H1 (cell line): ENCODE data around the gene GRIA2. TPM values are rescaled to one million over a fixed set of nuclear protein-coding genes. Genes with fewer than 3 reads are reported as not detected.

Experiments
- CTCF ChIA-PET: fragments of 300-600 bp; sonication (Branson Sonifier 250); formaldehyde crosslinking; loops from one replicate; lab custom pipeline; 2021; ENCODE audit not compliant: partially characterized antibody; lab: Charles Lee
- POLR2A ChIA-PET: fragments of 300-600 bp; sonication (Branson Sonifier 250); formaldehyde crosslinking; loops from one replicate; lab custom pipeline; 2021; ENCODE audit warnings: inconsistent platforms; ENCODE audit not compliant: partially characterized antibody; lab: Charles Lee
- DNase-seq, 2 experiments: peaks; one replicate each; pipeline versions ENCODE4 v3.0.0 to v3.0.0-alpha.2; 2010 to 2022; ENCODE audit warnings: low spot score in 2 of 2, low read depth in 1 of 2, mixed read lengths in 1 of 2
- FAIRE-seq: peaks from 2 replicates; lab custom pipeline; 2011; peaks lifted over from hg19 to GRCh38; lab: Jason Lieb, UNC
- H2AFZ ChIP-seq: 2 replicates; pipeline ENCODE4 v1.8.1; 2012; ENCODE audit warnings: low read length, inconsistent platforms
- H2AK5ac ChIP-seq: 2 replicates; pipeline ENCODE4 v1.6.1; 2013; ENCODE audit warnings: low read depth, low read length
- H2BK120ac ChIP-seq: replicated peaks from 2 replicates; pipeline ENCODE3; 2013; ENCODE audit warnings: low read depth, low read length, inconsistent platforms
- H2BK12ac ChIP-seq: 2 replicates; pipeline ENCODE4 v1.6.1; 2013; ENCODE audit warnings: low read depth, low read length
- H2BK15ac ChIP-seq: 2 replicates; pipeline ENCODE4 v1.6.1; 2013; ENCODE audit warnings: low read length
- H2BK20ac ChIP-seq: 2 replicates; pipeline ENCODE4 v1.6.1; 2013; ENCODE audit warnings: low read length
- H2BK5ac ChIP-seq: 2 replicates; pipeline ENCODE4 v1.6.1; 2013; ENCODE audit warnings: low read depth, low read length
- H3K14ac ChIP-seq: 2 replicates; pipeline ENCODE4 v1.6.1; 2013; ENCODE audit warnings: inconsistent platforms; ENCODE audit not compliant: insufficient read length
- H3K18ac ChIP-seq: 2 replicates; pipeline ENCODE4 v1.6.1; 2013; ENCODE audit warnings: low read length; ENCODE audit errors: extremely low read depth
- H3K23ac ChIP-seq: 2 replicates; pipeline ENCODE4 v1.6.1; 2013; ENCODE audit warnings: inconsistent platforms; ENCODE audit not compliant: insufficient read length
- H3K23me2 ChIP-seq: 2 replicates; pipeline ENCODE4 v1.6.1; 2013; ENCODE audit warnings: low read depth, low read length
- H3K27ac ChIP-seq: 2 replicates; pipeline ENCODE4 v1.6.1; 2011; ENCODE audit warnings: low read depth, low read length, inconsistent platforms
- H3K27me3 ChIP-seq, 4 experiments: replicated peaks in 1 of 4; 1 replicate in 1 of 4; 2 replicates in 3 of 4; pipeline versions ENCODE4 v1.6.1 to v1.8.1; 2011 to 2013; ENCODE audit warnings: low read length in 3 of 4, mild to moderate bottlenecking in 3 of 4, inconsistent platforms in 2 of 4, mixed read lengths in 2 of 4, moderate library complexity in 1 of 4; ENCODE audit not compliant: control insufficient read depth in 3 of 4, insufficient read depth in 3 of 4; ENCODE audit errors: extremely low read depth in 1 of 4
- H3K36me3 ChIP-seq, 4 experiments: 2 replicates each; pipeline versions ENCODE4 v1.6.1 to v1.8.1; 2011 to 2013; ENCODE audit warnings: mild to moderate bottlenecking in 4 of 4, low read length in 3 of 4, moderate library complexity in 2 of 4, control low read depth in 1 of 4, inconsistent platforms in 1 of 4; ENCODE audit not compliant: insufficient read depth in 4 of 4, control insufficient read depth in 2 of 4
- H3K4ac ChIP-seq: replicated peaks from 2 replicates; pipeline ENCODE3; 2013; ENCODE audit warnings: low read length, low read depth, mixed read lengths, inconsistent platforms; ENCODE audit not compliant: insufficient read length
- H3K4me1 ChIP-seq, 4 experiments: replicated peaks in 1 of 4; 1 replicate in 1 of 4; 2 replicates in 3 of 4; pipeline versions ENCODE4 v1.6.1 to v1.8.1; 2011 to 2013; ENCODE audit warnings: low read length in 3 of 4, inconsistent platforms in 2 of 4, mixed read lengths in 1 of 4; ENCODE audit not compliant: insufficient read depth in 4 of 4, control insufficient read depth in 3 of 4
- H3K4me2 ChIP-seq, 2 experiments: 2 replicates each; pipeline versions ENCODE4 v1.6.1 to v1.8.1; 2011 to 2013; ENCODE audit warnings: low read depth in 2 of 2, low read length in 2 of 2, control low read depth in 1 of 2, inconsistent platforms in 1 of 2, mild to moderate bottlenecking in 1 of 2; ENCODE audit not compliant: insufficient read depth in 1 of 2
- H3K4me3 ChIP-seq, 4 experiments: fragments of 200-600, 300-600 bp in 1 of 4; sonication (generic), shearing (Covaris generic), sonication (Bioruptor Twin) in 1 of 4; 2 replicates each; pipeline versions ENCODE4 v1.5.1 to v1.8.1; 2011 to 2016; ENCODE audit warnings: low read length in 4 of 4, low read depth in 3 of 4, control low read depth in 2 of 4, inconsistent platforms in 2 of 4, mild to moderate bottlenecking in 2 of 4, mixed read lengths in 1 of 4, moderate library complexity in 1 of 4; ENCODE audit not compliant: insufficient read depth in 2 of 4; ENCODE audit errors: extremely low read depth in 1 of 4
- H3K56ac ChIP-seq: replicated peaks from 2 replicates; pipeline ENCODE3; 2013; ENCODE audit warnings: low read depth, mild to moderate bottlenecking, mixed read lengths, low read length, inconsistent platforms; ENCODE audit not compliant: insufficient read length
- H3K79me1 ChIP-seq: 2 replicates; pipeline ENCODE4 v1.6.1; 2013; ENCODE audit warnings: low read depth, low read length, control low read depth
- H3K79me2 ChIP-seq, 2 experiments: 2 replicates each; pipeline versions ENCODE4 v1.6.1 to v1.8.1; 2012 to 2013; ENCODE audit warnings: low read length in 2 of 2, mild to moderate bottlenecking in 2 of 2, inconsistent platforms in 1 of 2; ENCODE audit not compliant: insufficient read depth in 2 of 2, control insufficient read depth in 1 of 2
- H3K9ac ChIP-seq, 4 experiments: replicated peaks in 1 of 4; 1 replicate in 1 of 4; 2 replicates in 3 of 4; pipeline versions ENCODE4 v1.6.1 to v1.8.1; 2011 to 2013; ENCODE audit warnings: low read depth in 3 of 4, low read length in 3 of 4, control low read depth in 2 of 4, mild to moderate bottlenecking in 2 of 4, moderate library complexity in 2 of 4, inconsistent platforms in 1 of 4; ENCODE audit errors: extremely low read depth in 1 of 4
- H3K9me3 ChIP-seq, 2 experiments: 2 replicates each; pipeline versions ENCODE4 v1.6.1 to v1.8.1; 2012 to 2013; ENCODE audit warnings: mild to moderate bottlenecking in 2 of 2, moderate library complexity in 2 of 2, control low read depth in 1 of 2, inconsistent platforms in 1 of 2, low read depth in 1 of 2, low read length in 1 of 2, mixed read lengths in 1 of 2; ENCODE audit not compliant: insufficient read depth in 2 of 2
- H4K20me1 ChIP-seq, 2 experiments: replicated peaks in 1 of 2; 2 replicates each; pipeline versions ENCODE3 to v1.8.1; 2011 to 2013; ENCODE audit warnings: inconsistent platforms in 2 of 2, low read length in 2 of 2, mild to moderate bottlenecking in 1 of 2; ENCODE audit not compliant: insufficient read depth in 2 of 2, control insufficient read depth in 1 of 2
- H4K5ac ChIP-seq: 2 replicates; pipeline ENCODE4 v1.6.1; 2013; ENCODE audit warnings: low read length, low read depth, mixed read lengths, inconsistent platforms; ENCODE audit not compliant: insufficient read length
- H4K8ac ChIP-seq: 2 replicates; pipeline ENCODE4 v1.8.0; 2013; ENCODE audit warnings: mild to moderate bottlenecking, moderate library complexity, low read length, inconsistent platforms; ENCODE audit not compliant: insufficient read depth; ENCODE audit errors: extremely low read depth
- H4K91ac ChIP-seq: replicated peaks from 2 replicates; pipeline ENCODE3; 2013; ENCODE audit warnings: low read length, mixed read lengths, inconsistent platforms; ENCODE audit not compliant: insufficient read length
- MAFK ChIP-seq: IDR thresholded peaks from 2 replicates; pipeline ENCODE4 v1.6.1; 2012; ENCODE audit warnings: low read depth, mild to moderate bottlenecking, improper control_type of control experiment, low read length
- RNF2 ChIP-seq: fragments of 200-900, 300-1000 bp; sonication (generic); IDR thresholded peaks from 2 replicates; pipeline ENCODE4 v1.7.1; 2016; ENCODE audit warnings: borderline replicate concordance, low read depth, mild to moderate bottlenecking, antibody characterized with exemption, low read length; ENCODE audit not compliant: poor library complexity, severe bottlenecking; ENCODE audit errors: missing control alignments
- YY1 ChIP-seq: IDR thresholded peaks from 2 replicates; pipeline ENCODE4 v1.6.1; 2011; ENCODE audit warnings: low read depth, mild to moderate bottlenecking, low read length
- polyA plus RNA-seq, 7 experiments: library from polyadenylated mRNA; depleted of rRNA in 3 of 7; stranded (reverse) in 5 of 7; unstranded in 2 of 7; fragments of >200 nt in 5 of 7; fragments of 200-250 nt in 2 of 7; gene quantifications; 1 replicate in 5 of 7; 2 replicates in 1 of 7; 4 replicates in 1 of 7; pipeline versions ENCODE4 v1.2.1 to v1.2.3, GENCODE V29; 2011 to 2013; ENCODE audit warnings: missing spikeins in 2 of 7, mixed read lengths in 2 of 7
- total RNA-seq: library from RNA; stranded (reverse); fragmentation: NEBNext Ultra II Directional; extraction: Animal tissue kit (Norgen Biotek cat#: 25700); gene quantifications from 2 replicates; pipeline ENCODE4 v1.2.1, GENCODE V29; 2021

The GRIA2 gene
- total and polyA plus RNA-seq, 2 of the 8 experiments (the other 6 are each of a cell fraction or from before 2014, with no cell fraction given) = not detected

DNA sequence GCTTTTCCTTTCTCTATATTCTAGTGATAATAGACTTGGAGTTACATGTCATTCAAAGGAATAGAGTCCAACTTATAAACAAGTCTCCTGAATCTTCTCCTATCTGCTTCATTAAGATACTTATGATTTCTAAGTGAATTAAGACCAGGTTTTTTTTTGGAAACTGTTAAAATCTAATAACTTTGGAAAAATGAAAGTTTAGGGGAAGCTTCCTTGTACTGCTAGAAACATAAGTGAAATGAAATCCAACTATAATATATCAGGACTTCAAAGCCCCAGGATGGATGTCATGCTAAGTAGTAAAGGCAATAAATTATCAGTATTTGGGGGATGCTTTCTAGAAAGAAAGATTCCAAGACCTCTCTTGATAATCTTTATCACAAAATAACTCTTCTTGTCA lies 24.8 kb downstream of the GRIA2 start:
- Histone ChIP-seq H3K56ac (no peak overlapping the region), H4K20me1 (no peaks in the 10 kb centered on the region), H3K27me3 (no peaks in the 10 kb centered on the region; a peak in 2 of 7 replicates), H3K9me3 (no peaks in the 10 kb centered on the region), H3K4me1 (peaks cover 0 to 2% (median 0%) of the 10 kb centered on the region in 4 experiments; a peak in 1 of 7 replicates), H2BK12ac (no peak overlapping the region), H3K4me3 (no peak overlapping the region), H4K5ac (no peak overlapping the region), H3K79me1 (no peaks in the 10 kb centered on the region), H3K23ac (no peak overlapping the region), H2BK20ac (no peak overlapping the region), H3K4ac (no peak overlapping the region), H4K91ac (no peak overlapping the region), H3K23me2 (no peaks in the 10 kb centered on the region), H3K27ac (no peak overlapping the region), H2BK15ac (no peak overlapping the region), H2BK120ac (no peak overlapping the region), H3K79me2 (no peaks in the 10 kb centered on the region), H2AFZ (no peak overlapping the region), H3K36me3 (no peaks in the 10 kb centered on the region), H4K8ac (no peak overlapping the region), H3K4me2 (no peak overlapping the region), H3K18ac (no peak overlapping the region), H2BK5ac (no peak overlapping the region), H2AK5ac (no peak overlapping the region), H3K14ac (no peak overlapping the region), H3K9ac (no peak overlapping the region)
- ChIA-PET POLR2A (no interaction called here), CTCF (no interaction called here)
- no peak for FAIRE-seq
- DNase-seq = no peak
- TF ChIP-seq MAFK = no peak
- no peak for TF ChIP-seq YY1
- no peak for TF ChIP-seq RNF2
